Measurements from ENCODE around the gene ZFYVE28.
A peak's percentile ranks its signal among the peaks of the same experiment; 100 is the strongest.
"Not testable (repeated sequence)": the region's sequence is repeated elsewhere in the genome, so short reads cannot be mapped to it uniquely, and the experiment has no call there.

Gene ZFYVE28

DNA sequence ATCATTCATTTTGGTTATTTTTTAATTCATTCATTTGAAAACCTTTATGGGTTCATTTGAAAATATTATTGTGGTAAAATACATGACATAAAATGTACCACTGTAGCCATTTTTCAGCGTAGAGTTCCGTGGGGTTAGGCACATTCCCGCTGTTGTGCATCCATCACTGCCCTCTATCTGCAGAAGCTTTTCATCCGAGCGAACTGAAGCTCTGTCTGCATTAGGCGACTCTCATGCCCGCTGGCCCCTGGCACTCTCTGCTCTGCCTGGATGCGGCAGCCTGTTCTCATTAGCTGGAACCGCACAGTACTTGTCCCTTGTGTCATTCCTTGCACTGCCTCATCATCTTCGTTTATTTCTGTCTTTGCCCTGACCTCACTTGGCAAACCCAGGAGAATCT is 17.9 kb upstream of the ZFYVE28 start:
- H3K4me3 ChIP-seq (ENCODE audit: low read depth, low read length) = no peak overlapping the region
- DNase-seq (ENCODE audit: low read depth, low spot score) = no peak
- TF ChIP-seq, protein P1, sequence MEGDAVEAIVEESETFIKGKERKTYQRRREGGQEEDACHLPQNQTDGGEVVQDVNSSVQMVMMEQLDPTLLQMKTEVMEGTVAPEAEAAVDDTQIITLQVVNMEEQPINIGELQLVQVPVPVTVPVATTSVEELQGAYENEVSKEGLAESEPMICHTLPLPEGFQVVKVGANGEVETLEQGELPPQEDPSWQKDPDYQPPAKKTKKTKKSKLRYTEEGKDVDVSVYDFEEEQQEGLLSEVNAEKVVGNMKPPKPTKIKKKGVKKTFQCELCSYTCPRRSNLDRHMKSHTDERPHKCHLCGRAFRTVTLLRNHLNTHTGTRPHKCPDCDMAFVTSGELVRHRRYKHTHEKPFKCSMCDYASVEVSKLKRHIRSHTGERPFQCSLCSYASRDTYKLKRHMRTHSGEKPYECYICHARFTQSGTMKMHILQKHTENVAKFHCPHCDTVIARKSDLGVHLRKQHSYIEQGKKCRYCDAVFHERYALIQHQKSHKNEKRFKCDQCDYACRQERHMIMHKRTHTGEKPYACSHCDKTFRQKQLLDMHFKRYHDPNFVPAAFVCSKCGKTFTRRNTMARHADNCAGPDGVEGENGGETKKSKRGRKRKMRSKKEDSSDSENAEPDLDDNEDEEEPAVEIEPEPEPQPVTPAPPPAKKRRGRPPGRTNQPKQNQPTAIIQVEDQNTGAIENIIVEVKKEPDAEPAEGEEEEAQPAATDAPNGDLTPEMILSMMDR (IDR thresholded peaks at IDR 0.05; ENCODE audit: insufficient read depth, low read length, missing control alignments) = peak; percentile 38
- CTCF ChIA-PET = interaction anchor here (0.9 to 3.6 kb wide), 14 partner anchors 8 to 218 kb away, joined by 3 to 31 read pairs (median 3); partner anchors contain the start of genes CFAP99 and ZFYVE28
- POLR2A ChIA-PET = interaction anchor here (0.6 kb wide), 1 partner anchor 173 kb away, joined by 4 read pairs; no protein-coding TSS in a partner anchor

DNA sequence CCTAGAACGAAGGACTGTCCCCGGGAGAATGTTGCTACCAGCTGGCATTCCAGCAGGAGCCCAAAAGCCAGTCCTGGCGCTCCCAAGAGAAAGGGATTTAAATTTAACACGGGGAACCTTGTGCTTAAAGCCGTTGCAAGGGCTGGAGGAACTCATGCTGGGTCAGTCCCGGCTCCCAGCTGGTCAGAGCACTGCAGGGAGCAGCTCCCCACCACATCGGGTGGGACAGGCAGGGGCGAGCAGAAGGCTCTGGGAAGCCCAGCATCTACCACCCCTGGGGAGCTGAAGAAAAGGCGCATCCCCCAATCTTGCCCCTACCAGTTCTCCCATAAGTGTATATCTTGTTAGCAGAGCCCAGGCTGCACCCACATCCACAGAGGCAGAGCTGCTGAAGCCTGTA is 16.0 kb upstream of the ZFYVE28 start:
- no peak overlapping the region for H3K4me3 ChIP-seq (ENCODE audit: low read depth, low read length)
- POLR2A ChIA-PET = no interaction called here
- CTCF ChIA-PET = interaction anchor here (1.2 to 1.3 kb wide), 2 partner anchors 8 to 11 kb away, joined by 4 read pairs; no protein-coding TSS in a partner anchor
- DNase-seq (ENCODE audit: low read depth, low spot score) = no peak
- TF ChIP-seq, protein P1 (IDR thresholded peaks at IDR 0.05; ENCODE audit: insufficient read depth, low read length, missing control alignments) = no peak

DNA sequence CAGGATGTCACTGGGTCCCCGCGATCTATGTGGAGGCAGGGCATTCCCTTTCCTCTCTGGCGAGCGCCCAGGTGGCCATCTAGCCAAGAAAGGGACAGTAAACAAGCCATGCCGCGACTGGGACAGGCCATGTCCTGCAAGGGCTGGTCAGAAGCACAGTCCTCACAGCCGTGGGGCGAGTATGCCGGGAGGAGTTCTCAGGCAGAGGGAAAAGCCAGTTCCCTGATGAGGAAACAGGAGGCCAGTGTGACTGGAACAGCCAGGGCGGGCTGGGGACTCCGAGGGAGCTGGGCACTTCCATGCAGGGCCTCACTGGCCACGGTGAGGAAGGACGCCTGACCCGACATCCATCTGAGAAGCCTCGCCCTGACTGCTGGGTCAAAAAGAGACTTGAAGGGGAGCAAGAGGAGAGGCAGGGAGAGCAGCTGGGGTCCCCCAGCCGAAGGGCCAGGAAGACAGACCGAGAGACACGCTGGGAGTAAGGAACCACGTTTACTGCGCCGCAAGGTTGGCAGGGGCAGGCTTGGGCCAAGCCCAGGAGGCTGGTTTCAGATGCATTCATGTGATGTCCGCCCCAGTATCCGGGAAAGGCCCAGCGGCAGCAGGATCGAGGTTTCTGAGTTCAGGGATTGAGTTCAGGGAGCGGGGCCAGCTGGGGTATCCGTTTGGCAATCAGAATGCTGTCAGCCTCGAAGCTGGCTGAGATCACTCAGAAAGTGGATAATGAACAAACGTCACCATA is 15.3 kb upstream of the ZFYVE28 start:
- CTCF ChIA-PET = interaction anchor here (1.2 to 1.4 kb wide), 3 partner anchors 9 to 15 kb away, joined by 3 to 4 read pairs (median 4); no protein-coding TSS in a partner anchor
- DNase-seq (ENCODE audit: low read depth, low spot score) = no peak
- POLR2A ChIA-PET = no interaction called here
- TF ChIP-seq, protein P1 (IDR thresholded peaks at IDR 0.05; ENCODE audit: insufficient read depth, low read length, missing control alignments) = no peak
- no peak overlapping the region for H3K4me3 ChIP-seq (ENCODE audit: low read depth, low read length)

DNA sequence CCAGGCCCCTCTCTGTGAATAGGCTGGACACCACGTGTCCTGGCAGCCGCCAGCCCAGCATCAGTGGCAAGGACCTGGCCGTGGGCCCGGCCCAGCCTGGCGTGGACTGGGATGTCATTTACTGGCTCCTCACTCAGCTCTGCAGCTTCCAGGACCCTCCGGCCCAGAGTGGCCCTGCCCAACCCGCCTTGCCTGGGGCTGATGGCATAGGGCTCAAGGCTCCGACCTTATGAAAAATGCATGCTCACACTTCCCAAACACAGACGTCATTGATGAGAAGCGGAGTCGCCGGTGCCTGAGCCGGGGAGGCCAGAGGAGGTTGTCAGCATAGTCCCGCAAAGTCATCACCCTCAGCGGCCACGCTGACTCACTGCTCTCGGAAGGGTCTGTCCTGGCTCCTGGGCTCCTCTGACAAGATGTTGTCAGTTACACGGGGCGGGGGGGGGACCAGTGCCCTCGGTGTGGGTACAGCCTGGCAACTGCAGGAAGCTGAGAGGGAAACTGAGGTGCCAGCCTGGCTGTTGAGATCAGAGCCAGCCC is 14.6 kb upstream of the ZFYVE28 start:
- DNase-seq (ENCODE audit: low read depth, low spot score) = no peak
- no peak overlapping the region for H3K4me3 ChIP-seq (ENCODE audit: low read depth, low read length)
- ChIA-PET CTCF (interaction anchor here (1.4 to 2.3 kb wide), 3 partner anchors 11 to 213 kb away, joined by 3 to 10 read pairs (median 4); no protein-coding TSS in a partner anchor), POLR2A (no interaction called here)
- TF ChIP-seq, protein P1 (IDR thresholded peaks at IDR 0.05; ENCODE audit: insufficient read depth, low read length, missing control alignments) = no peak

DNA sequence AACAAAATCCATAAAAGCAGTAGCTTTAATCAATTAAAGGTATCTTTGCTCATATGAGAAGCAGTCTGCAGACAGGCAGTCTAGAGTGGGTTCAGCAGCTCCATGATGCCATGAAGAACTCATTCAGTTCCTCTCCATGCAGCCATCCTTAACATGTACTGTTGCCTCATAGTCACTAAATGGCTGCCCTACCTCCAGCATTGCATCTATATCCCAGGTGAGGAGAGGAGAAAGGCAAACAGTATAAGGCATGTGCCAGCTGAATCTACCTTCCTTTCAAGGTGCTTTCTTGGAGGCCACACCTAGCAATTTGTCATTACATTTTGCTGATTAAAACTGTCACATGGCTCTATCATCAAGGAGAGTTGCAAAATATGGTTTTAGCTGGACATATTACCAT is 13.6 kb upstream of the ZFYVE28 start:
- TF ChIP-seq, protein P1 (IDR thresholded peaks at IDR 0.05; ENCODE audit: insufficient read depth, low read length, missing control alignments) = no peak
- CTCF ChIA-PET = interaction anchor here (1.4 to 2.3 kb wide), 3 partner anchors 10 to 212 kb away, joined by 4 to 10 read pairs (median 4); no protein-coding TSS in a partner anchor
- no peak overlapping the region for H3K4me3 ChIP-seq (ENCODE audit: low read depth, low read length)
- POLR2A ChIA-PET = no interaction called here
- no peak for DNase-seq (ENCODE audit: low read depth, low spot score)

DNA sequence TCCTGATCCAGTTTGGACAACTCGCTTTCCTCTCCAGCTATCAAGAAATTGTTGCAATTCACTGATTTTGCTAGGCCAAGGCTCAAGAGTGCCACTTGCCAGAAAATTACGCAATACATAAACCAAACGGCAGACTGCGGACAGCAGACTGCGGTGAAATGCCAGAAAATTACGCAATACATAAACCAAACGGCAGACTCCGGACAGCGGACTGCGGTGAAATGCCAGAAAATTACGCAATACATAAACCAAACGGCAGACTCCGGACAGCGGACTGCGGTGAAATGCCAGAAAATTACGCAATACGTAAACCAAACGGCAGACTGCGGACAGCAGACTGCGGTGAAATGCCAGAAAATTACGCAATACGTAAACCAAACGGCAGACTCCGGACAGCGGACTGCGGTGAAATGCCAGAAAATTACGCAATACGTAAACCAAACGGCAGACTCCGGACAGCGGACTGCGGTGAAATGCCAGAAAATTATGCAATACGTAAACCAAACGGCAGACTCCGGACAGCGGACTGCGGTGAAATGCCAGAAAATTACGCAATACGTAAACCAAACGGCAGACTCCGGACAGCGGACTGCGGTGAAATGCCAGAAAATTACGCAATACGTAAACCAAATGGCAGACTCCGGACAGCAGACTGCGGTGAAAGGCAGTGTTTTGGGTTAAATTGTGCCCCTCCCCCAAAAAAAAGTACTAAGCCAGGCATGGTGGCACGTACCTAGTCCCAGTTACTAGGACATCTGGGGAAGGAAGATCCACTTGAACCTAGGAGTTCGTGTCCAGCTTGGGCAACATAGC is 11.7 kb upstream of the ZFYVE28 start:
- H3K4me3 ChIP-seq (ENCODE audit: low read depth, low read length); CTCF ChIA-PET; DNase-seq (ENCODE audit: low read depth, low spot score); POLR2A ChIA-PET: not testable (repeated sequence)
